Measurements from ENCODE around the gene VMAC. TPM values are rescaled to one million over a fixed set of nuclear protein-coding genes. Genes with fewer than 3 reads are reported as not detected.

VMAC gene
- total and polyA plus RNA-seq, 3 experiments from 2014 or later: 4.0 to 6.3 (median 4.1) TPM

GRCh38 chr19:5905114-5905778 lies 574 bp downstream of the VMAC start:
- H3K36me3 ChIP-seq (ENCODE audit: insufficient read depth, low read length): peaks cover 2% of the 10 kb centered on the region
- ChIA-PET CTCF (interaction anchor here (1.1 to 2.0 kb wide), 3 partner anchors 57 to 218 kb away, joined by 4 to 10 read pairs (median 5); no protein-coding TSS in a partner anchor), POLR2A (interaction anchor here (1.4 to 3.5 kb wide), 5 partner anchors 14 to 185 kb away, joined by 4 to 24 read pairs (median 9); partner anchors contain the start of genes CATSPERD and LONP1)
- H3K4me1 ChIP-seq (ENCODE audit: insufficient read depth, low read length): peaks cover 25% of the 10 kb centered on the region
- peak overlapping the region; percentile 90 to 97 (median 94) for H3K4me3 Mint-ChIP-seq
- no peaks in the 10 kb centered on the region for H3K9me3 Mint-ChIP-seq
- peaks cover 0 to 48% (median 4%) of the 10 kb centered on the region in 3 donors for H3K36me3 Mint-ChIP-seq
- H3K27ac ChIP-seq (ENCODE audit: low read depth, low read length): peak overlapping the region; percentile 87
- no peak for DNase-seq
- H3K9me3 ChIP-seq (ENCODE audit: low read length): no peaks in the 10 kb centered on the region
- H3K27me3 Mint-ChIP-seq: no peaks in the 10 kb centered on the region
- H3K4me3 ChIP-seq (ENCODE audit: low read length): peak overlapping the region; percentile 97
- H3K27ac Mint-ChIP-seq: peak overlapping the region in 7 of 8 donors; percentile 41 to 88 (median 77)
- H3K4me1 Mint-ChIP-seq: peaks cover 17 to 51% (median 24%) of the 10 kb centered on the region in 3 donors
- H3K27me3 ChIP-seq (ENCODE audit: insufficient read depth, low read length, poor library complexity, severe bottlenecking): no peaks in the 10 kb centered on the region

- Histone ChIP-seq H3K4me1 (ENCODE audit: insufficient read depth, low read length) (peaks cover 22% of the 10 kb centered on the region), H3K27ac (ENCODE audit: low read depth, low read length) (no peak overlapping the region), H3K27me3 (ENCODE audit: insufficient read depth, low read length, poor library complexity, severe bottlenecking) (no peaks in the 10 kb centered on the region), H3K36me3 (ENCODE audit: insufficient read depth, low read length) (no peaks in the 10 kb centered on the region), H3K9me3 (ENCODE audit: low read length) (no peaks in the 10 kb centered on the region), H3K4me3 (ENCODE audit: low read length) (no peak overlapping the region)
- Mint-ChIP-seq H3K27ac (peak overlapping the region in 4 of 8 donors; percentile 25 to 84 (median 52)), H3K9me3 (no peaks in the 10 kb centered on the region), H3K27me3 (no peaks in the 10 kb centered on the region), H3K4me3 (peak overlapping the region in 6 of 7 donors; percentile 28 to 63 (median 40)), H3K4me1 (peaks cover 10 to 41% (median 18%) of the 10 kb centered on the region in 3 donors), H3K36me3 (peaks cover 0 to 48% (median 0%) of the 10 kb centered on the region in 3 donors)
- no peak for DNase-seq
- CTCF ChIA-PET: no interaction called here
- POLR2A ChIA-PET: no interaction called here
These were observed 2.6 kb downstream of the VMAC start for GRCh38 chr19:5907241-5907640.

- Histone ChIP-seq H3K4me1 (ENCODE audit: insufficient read depth, low read length) (peaks cover 12% of the 10 kb centered on the region), H3K36me3 (ENCODE audit: insufficient read depth, low read length) (no peaks in the 10 kb centered on the region), H3K4me3 (ENCODE audit: low read length) (no peak overlapping the region), H3K27me3 (ENCODE audit: insufficient read depth, low read length, poor library complexity, severe bottlenecking) (no peaks in the 10 kb centered on the region), H3K27ac (ENCODE audit: low read depth, low read length) (no peak overlapping the region), H3K9me3 (ENCODE audit: low read length) (no peaks in the 10 kb centered on the region)
- H3K9me3 Mint-ChIP-seq: no peaks in the 10 kb centered on the region
- peaks cover 5 to 27% (median 9%) of the 10 kb centered on the region in 3 donors for H3K4me1 Mint-ChIP-seq
- DNase-seq: no peak
- ChIA-PET CTCF (no interaction called here), POLR2A (interaction anchor here (1.1 kb wide), 1 partner anchor 69 kb away, joined by 4 read pairs; no protein-coding TSS in a partner anchor)
- no peak overlapping the region for H3K27ac Mint-ChIP-seq
- no peaks in the 10 kb centered on the region for H3K27me3 Mint-ChIP-seq
- H3K4me3 Mint-ChIP-seq: no peak overlapping the region
- H3K36me3 Mint-ChIP-seq: peaks cover 0 to 42% (median 0%) of the 10 kb centered on the region in 3 donors
These were observed 4.2 kb downstream of the VMAC start for GRCh38 chr19:5908773-5909442.

GRCh38 chr19:5910638-5910907 lies 5.9 kb downstream of the VMAC start:
- Histone ChIP-seq H3K9me3 (ENCODE audit: low read length) (no peaks in the 10 kb centered on the region), H3K4me3 (ENCODE audit: low read length) (no peak overlapping the region), H3K27me3 (ENCODE audit: insufficient read depth, low read length, poor library complexity, severe bottlenecking) (no peaks in the 10 kb centered on the region), H3K4me1 (ENCODE audit: insufficient read depth, low read length) (peaks cover 8% of the 10 kb centered on the region), H3K36me3 (ENCODE audit: insufficient read depth, low read length) (no peaks in the 10 kb centered on the region), H3K27ac (ENCODE audit: low read depth, low read length) (no peak overlapping the region)
- Mint-ChIP-seq H3K9me3 (no peaks in the 10 kb centered on the region), H3K4me3 (no peak overlapping the region), H3K36me3 (peaks cover 0 to 47% (median 0%) of the 10 kb centered on the region in 3 donors), H3K27me3 (no peaks in the 10 kb centered on the region), H3K27ac (no peak overlapping the region), H3K4me1 (peaks cover 5 to 20% (median 9%) of the 10 kb centered on the region in 3 donors)
- ChIA-PET POLR2A (no interaction called here), CTCF (no interaction called here)
- no peak for DNase-seq

- no peak overlapping the region for H3K4me3 ChIP-seq (ENCODE audit: low read length)
- no peak for DNase-seq
- no peak overlapping the region for H3K27ac Mint-ChIP-seq
- H3K36me3 Mint-ChIP-seq: peaks cover 0 to 54% (median 0%) of the 10 kb centered on the region in 3 donors
- no peaks in the 10 kb centered on the region for H3K27me3 ChIP-seq (ENCODE audit: insufficient read depth, low read length, poor library complexity, severe bottlenecking)
- no peaks in the 10 kb centered on the region for H3K36me3 ChIP-seq (ENCODE audit: insufficient read depth, low read length)
- H3K27me3 Mint-ChIP-seq: no peaks in the 10 kb centered on the region
- H3K4me1 Mint-ChIP-seq: peaks cover 5 to 12% (median 8%) of the 10 kb centered on the region in 3 donors
- H3K4me1 ChIP-seq (ENCODE audit: insufficient read depth, low read length): peaks cover under 1% of the 10 kb centered on the region
- no peak overlapping the region for H3K27ac ChIP-seq (ENCODE audit: low read depth, low read length)
- POLR2A ChIA-PET: interaction anchor here (0.6 kb wide), 1 partner anchor 12 kb away, joined by 3 read pairs; no protein-coding TSS in a partner anchor
- no peaks in the 10 kb centered on the region for H3K9me3 ChIP-seq (ENCODE audit: low read length)
- no peak overlapping the region for H3K4me3 Mint-ChIP-seq
- no peaks in the 10 kb centered on the region for H3K9me3 Mint-ChIP-seq
- CTCF ChIA-PET: no interaction called here
These were observed 6.7 kb downstream of the VMAC start for GRCh38 chr19:5911366-5911765.

- Histone ChIP-seq H3K4me1 (ENCODE audit: insufficient read depth, low read length) (no peaks in the 10 kb centered on the region), H3K27me3 (ENCODE audit: insufficient read depth, low read length, poor library complexity, severe bottlenecking) (no peaks in the 10 kb centered on the region), H3K9me3 (ENCODE audit: low read length) (no peaks in the 10 kb centered on the region), H3K27ac (ENCODE audit: low read depth, low read length) (no peak within 1 kb of the TSS), H3K4me3 (ENCODE audit: low read length) (no peak within 1 kb of the TSS), H3K36me3 (ENCODE audit: insufficient read depth, low read length) (peaks cover 18% of the 10 kb centered on the region)
- DNase-seq: no peak
- Mint-ChIP-seq H3K9me3 (no peaks in the 10 kb centered on the region), H3K27ac (peak within 1 kb of the TSS in 1 of 8 donors; percentile 71), H3K4me1 (no peaks in the 10 kb centered on the region), H3K27me3 (no peaks in the 10 kb centered on the region), H3K36me3 (peaks cover 0 to 65% (median 0%) of the 10 kb centered on the region in 3 donors), H3K4me3 (peak within 1 kb of the TSS in 1 of 7 donors; percentile 26)
- POLR2A ChIA-PET: interaction anchor here (1.0 kb wide), 1 partner anchor 10 kb away, joined by 4 read pairs; the partner anchor contains the start of gene VMAC
- CTCF ChIA-PET: no interaction called here
These were observed 9.2 kb downstream of the VMAC start, which contains the start of gene CAPS for GRCh38 chr19:5913739-5914357. CAPS (plus strand) TSS chr19:5914254; CDS start chr19:5914407, 153 bp downstream.

GRCh38 chr19:5914358-5914774 lies 9.7 kb downstream of the VMAC start:
- H3K9me3 Mint-ChIP-seq: no peaks in the 10 kb centered on the region

More at GRCh38 chr19:5914358-5914774, 9.7 kb downstream of the VMAC start:
- Mint-ChIP-seq H3K36me3 (peaks cover 0 to 64% (median 0%) of the 10 kb centered on the region in 3 donors), H3K4me1 (no peaks in the 10 kb centered on the region), H3K4me3 (no peak overlapping the region), H3K27me3 (no peaks in the 10 kb centered on the region), H3K27ac (no peak overlapping the region)
- Histone ChIP-seq H3K9me3 (ENCODE audit: low read length) (no peaks in the 10 kb centered on the region), H3K4me1 (ENCODE audit: insufficient read depth, low read length) (no peaks in the 10 kb centered on the region), H3K27ac (ENCODE audit: low read depth, low read length) (no peak overlapping the region), H3K27me3 (ENCODE audit: insufficient read depth, low read length, poor library complexity, severe bottlenecking) (no peaks in the 10 kb centered on the region), H3K36me3 (ENCODE audit: insufficient read depth, low read length) (peaks cover 21% of the 10 kb centered on the region), H3K4me3 (ENCODE audit: low read length) (no peak overlapping the region)
- POLR2A ChIA-PET: no interaction called here
- DNase-seq: no peak
- CTCF ChIA-PET: no interaction called here
